ENCODE data around the gene CCDC122. TPM values are rescaled to one million over a fixed set of nuclear protein-coding genes. Genes with fewer than 3 reads are reported as not detected.

The CCDC122 gene
- total RNA-seq, 1 experiment from 2014 or later: 5.2 TPM

- ATAC-seq (no peak), DNase-seq (ENCODE audit: low read depth, low spot score) (no peak)
- BruUV-seq (replicated peaks): no TSS peak
- TF ChIP-seq TCF7L2 (IDR thresholded peaks at IDR 0.05; ENCODE audit: low read depth, low read length) (no peak), SIN3A (IDR thresholded peaks at IDR 0.05; ENCODE audit: borderline replicate concordance, insufficient read depth, low read depth, low read length) (no peak), POLR2AphosphoS5 (IDR thresholded peaks at IDR 0.05; ENCODE audit: low read depth, low read length) (no peak), REST (IDR thresholded peaks at IDR 0.05; ENCODE audit: insufficient read depth in 1 of 2, low read depth in 2 of 2, low read length in 1 of 2) (no peak), CTCF (IDR thresholded peaks at IDR 0.05) (no peak)
- ChIA-PET CTCF (no interaction called here), POLR2A (no interaction called here)
- Histone ChIP-seq H3K27me3 (ENCODE audit: control insufficient read depth, insufficient read depth, low read length) (no peaks in the 10 kb centered on the region), H3K4me3 (ENCODE audit: low read depth in 2 of 2, low read length in 2 of 2) (no peak overlapping the region), H3K4me1 (ENCODE audit: control insufficient read depth, insufficient read depth, low read length) (no peaks in the 10 kb centered on the region), H3K27ac (ENCODE audit: low read length) (no peak overlapping the region), H3K36me3 (ENCODE audit: control insufficient read depth, insufficient read depth, low read length) (no peaks in the 10 kb centered on the region), H3K9me3 (ENCODE audit: control insufficient read depth, insufficient read depth, low read depth, low read length) (no peaks in the 10 kb centered on the region)
- in situ Hi-C loops (cut with HindIII; ENCODE audit: low pct_unique_long_range_greater_than_20kb, low sequenced_read_pairs): no loop called here
- intact Hi-C loops (cut with micrococcal nuclease; ENCODE audit: unreplicated experiment): no loop called here
Measured at GRCh38 chr13:43852923-43853404, 26.6 kb downstream of the CCDC122 start.

- ChIA-PET CTCF (no interaction called here), POLR2A (no interaction called here)
- no peaks in the 10 kb centered on the region for H3K9me3 ChIP-seq (ENCODE audit: control insufficient read depth, insufficient read depth, low read depth, low read length)
- no peak overlapping the region for H3K4me3 ChIP-seq (ENCODE audit: low read depth in 2 of 2, low read length in 2 of 2)
- no peak overlapping the region for H3K27ac ChIP-seq (ENCODE audit: low read length)
- intact Hi-C loops (cut with micrococcal nuclease; ENCODE audit: unreplicated experiment): no loop called here
- BruUV-seq (replicated peaks): no TSS peak
- no peaks in the 10 kb centered on the region for H3K4me1 ChIP-seq (ENCODE audit: control insufficient read depth, insufficient read depth, low read length)
- H3K36me3 ChIP-seq (ENCODE audit: control insufficient read depth, insufficient read depth, low read length): no peaks in the 10 kb centered on the region
- DNase-seq (ENCODE audit: low read depth, low spot score): no peak
- TF ChIP-seq REST (IDR thresholded peaks at IDR 0.05; ENCODE audit: insufficient read depth in 1 of 2, low read depth in 2 of 2, low read length in 1 of 2) (no peak), SIN3A (IDR thresholded peaks at IDR 0.05; ENCODE audit: borderline replicate concordance, insufficient read depth, low read depth, low read length) (no peak), TCF7L2 (IDR thresholded peaks at IDR 0.05; ENCODE audit: low read depth, low read length) (no peak), POLR2AphosphoS5 (IDR thresholded peaks at IDR 0.05; ENCODE audit: low read depth, low read length) (no peak), CTCF (IDR thresholded peaks at IDR 0.05) (no peak)
- no peak for ATAC-seq
- in situ Hi-C loops (cut with HindIII; ENCODE audit: low pct_unique_long_range_greater_than_20kb, low sequenced_read_pairs): no loop called here
- no peaks in the 10 kb centered on the region for H3K27me3 ChIP-seq (ENCODE audit: control insufficient read depth, insufficient read depth, low read length)
Measured at GRCh38 chr13:43850873-43851272, 28.7 kb downstream of the CCDC122 start.
